Esophagus muscularis mucosa (tissue), 3 donors: ENCODE data around the gene NNAT.

ENCODE experiments used
- EP300 ChIP-seq: sonication (generic); formaldehyde crosslinking; IDR thresholded peaks from one replicate; pipeline ENCODE4 v1.6.1; 2017; ENCODE audit warnings: antibody characterized with exemption
- TF ChIP-seq, protein P1 (sequence below), 3 experiments: fragments of 200-600 bp in 2 of 3; fragments of 450-650 bp in 1 of 3; sonication (generic) in 2 of 3; IDR thresholded peaks; one replicate each; pipeline ENCODE4 v1.5.1; 2017 to 2019; ENCODE audit warnings: antibody characterized with exemption in 3 of 3, mild to moderate bottlenecking in 2 of 3, moderate library complexity in 1 of 3

DNA sequence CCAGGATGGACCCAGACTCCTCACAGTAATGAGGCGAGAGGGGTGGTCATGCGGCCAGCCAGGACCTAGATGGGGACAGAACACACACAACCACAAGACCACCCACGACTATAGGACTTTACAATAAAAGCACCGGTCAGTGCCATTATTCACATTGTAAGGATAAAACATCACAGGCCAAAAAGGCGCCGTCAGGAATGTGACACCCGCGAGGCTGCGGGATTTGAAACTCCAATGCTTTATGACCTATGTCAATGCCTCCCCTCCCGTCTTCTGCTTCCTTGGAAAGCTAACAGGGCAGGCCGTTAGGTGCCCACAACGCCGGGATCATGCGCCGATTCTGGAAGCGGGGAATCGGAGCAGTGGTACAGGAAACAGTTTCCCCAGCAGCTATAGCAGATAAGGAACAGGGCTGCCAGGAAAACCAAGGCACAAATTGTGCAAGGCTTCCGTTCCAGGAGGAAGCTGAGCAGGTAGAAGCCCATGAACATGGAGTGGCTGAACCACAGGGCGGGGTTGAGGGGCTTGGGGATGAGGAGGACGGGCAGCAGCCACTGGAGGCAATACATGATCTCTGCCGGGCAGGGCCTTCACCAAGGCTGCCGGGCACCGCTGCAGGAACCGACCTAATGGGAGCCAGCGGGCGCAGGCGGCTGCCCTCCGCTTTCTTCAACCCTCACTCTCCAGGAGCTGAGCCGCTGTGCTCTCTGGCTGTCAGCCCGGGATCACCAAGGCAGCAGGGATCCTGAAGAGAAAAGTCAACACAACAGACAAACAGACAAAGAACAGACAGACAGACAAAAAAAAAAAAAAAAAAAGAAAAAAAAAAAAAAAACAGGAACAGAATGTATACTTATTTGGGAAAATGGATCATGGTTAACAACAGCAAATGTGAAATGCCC, 2.2 kb upstream of the NNAT start:
- TF ChIP-seq, protein P1, sequence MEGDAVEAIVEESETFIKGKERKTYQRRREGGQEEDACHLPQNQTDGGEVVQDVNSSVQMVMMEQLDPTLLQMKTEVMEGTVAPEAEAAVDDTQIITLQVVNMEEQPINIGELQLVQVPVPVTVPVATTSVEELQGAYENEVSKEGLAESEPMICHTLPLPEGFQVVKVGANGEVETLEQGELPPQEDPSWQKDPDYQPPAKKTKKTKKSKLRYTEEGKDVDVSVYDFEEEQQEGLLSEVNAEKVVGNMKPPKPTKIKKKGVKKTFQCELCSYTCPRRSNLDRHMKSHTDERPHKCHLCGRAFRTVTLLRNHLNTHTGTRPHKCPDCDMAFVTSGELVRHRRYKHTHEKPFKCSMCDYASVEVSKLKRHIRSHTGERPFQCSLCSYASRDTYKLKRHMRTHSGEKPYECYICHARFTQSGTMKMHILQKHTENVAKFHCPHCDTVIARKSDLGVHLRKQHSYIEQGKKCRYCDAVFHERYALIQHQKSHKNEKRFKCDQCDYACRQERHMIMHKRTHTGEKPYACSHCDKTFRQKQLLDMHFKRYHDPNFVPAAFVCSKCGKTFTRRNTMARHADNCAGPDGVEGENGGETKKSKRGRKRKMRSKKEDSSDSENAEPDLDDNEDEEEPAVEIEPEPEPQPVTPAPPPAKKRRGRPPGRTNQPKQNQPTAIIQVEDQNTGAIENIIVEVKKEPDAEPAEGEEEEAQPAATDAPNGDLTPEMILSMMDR (IDR thresholded peaks at IDR 0.05): no peak
- no peak for TF ChIP-seq EP300
